Kidney (tissue), 14 donors: Measurements from ENCODE around the gene EPM2AIP1. TPM values are rescaled to one million over a fixed set of nuclear protein-coding genes. Genes with fewer than 3 reads are reported as not detected.

Source experiments
- DNase-seq, 5 donors: peaks; one replicate each; pipeline ENCODE4 v3.0.0-alpha.2; 2013 to 2020
- FAIRE-seq: peaks from 2 replicates; lab custom pipeline; 2012; peaks lifted over from hg19 to GRCh38; lab: Jason Lieb, UNC
- H3K27ac ChIP-seq, 2 donors: one replicate each; pipeline ENCODE4 v1.7.0; 2013; ENCODE audit warnings: low read depth in 2 of 2, low read length in 2 of 2, inconsistent platforms in 1 of 2
- H3K27me3 ChIP-seq: one replicate; pipeline ENCODE4 v1.7.1; 2013; ENCODE audit warnings: low read length, inconsistent platforms; ENCODE audit not compliant: control insufficient read depth, insufficient read depth
- H3K36me3 ChIP-seq, 3 donors: one replicate each; pipeline versions ENCODE4 v1.7.0 to v1.7.1; 2013; ENCODE audit warnings: low read length in 3 of 3, control low read depth in 1 of 3, inconsistent platforms in 1 of 3; ENCODE audit not compliant: insufficient read depth in 3 of 3, control insufficient read depth in 2 of 3
- H3K4me1 ChIP-seq, 3 donors: one replicate each; pipeline versions ENCODE4 v1.7.0 to v1.7.1; 2013; ENCODE audit warnings: low read length in 3 of 3, inconsistent platforms in 1 of 3, low read depth in 1 of 3; ENCODE audit not compliant: control insufficient read depth in 2 of 3, insufficient read depth in 2 of 3
- H3K4me3 ChIP-seq, 3 donors: one replicate each; pipeline versions ENCODE4 v1.7.0 to v1.8.1; 2013; ENCODE audit warnings: low read length in 3 of 3, control low read depth in 1 of 3, inconsistent platforms in 1 of 3
- H3K9ac ChIP-seq, 3 donors: one replicate each; pipeline versions ENCODE4 v1.7.0 to v1.7.1; 2013; ENCODE audit warnings: low read length in 3 of 3, control low read depth in 1 of 3, inconsistent platforms in 1 of 3
- H3K9me3 ChIP-seq, 3 donors: one replicate each; pipeline versions ENCODE4 v1.7.0 to v1.7.1; 2013; ENCODE audit warnings: low read length in 3 of 3, control low read depth in 1 of 3, inconsistent platforms in 1 of 3; ENCODE audit not compliant: control insufficient read depth in 2 of 3, insufficient read depth in 1 of 3
- intact Hi-C: fragments of 100-400 bp; cut with DNase I; formaldehyde crosslinking; loops from one replicate; pipeline ENCODE4 v1.11.1; 2022
- polyA plus RNA-seq: library from polyadenylated mRNA; stranded (reverse); fragments of 350-450 nt; fragmentation: Illumina TruSeq; extraction: RNeasy Lipid Tissue Mini Kit (QIAGEN cat#74804); gene quantifications from one replicate; pipeline ENCODE4 v1.2.3, GENCODE V29; 2014; ENCODE audit warnings: low read depth, low replicate concordance; ENCODE audit not compliant: insufficient read depth
- total RNA-seq: library from RNA; stranded (reverse); fragmentation: NEBNext Ultra II Directional; extraction: Animal tissue kit (Norgen Biotek cat#: 25700); gene quantifications from one replicate; pipeline ENCODE4 v1.2.1, GENCODE V29; 2021
- TF ChIP-seq, protein P1 (sequence below): IDR thresholded peaks from 3 replicates; pipeline ENCODE4 v1.5.1; 2012; ENCODE audit warnings: mild to moderate bottlenecking, moderate library complexity, borderline replicate concordance; ENCODE audit not compliant: insufficient read depth; ENCODE audit errors: extremely low read depth
- donor health status: control.
- donor health status: control.
- donor health status: control.
- donor health status: control.
- donor health status: control.
- donor health status: DM: yes; HTN: yes; CAD: no.
- donor health status: Normal renal cell carcinoma (clear cell type).

EPM2AIP1 gene
- total and polyA plus RNA-seq, 2 donors from 2014 or later = 7.4 to 26.5 TPM

DNA sequence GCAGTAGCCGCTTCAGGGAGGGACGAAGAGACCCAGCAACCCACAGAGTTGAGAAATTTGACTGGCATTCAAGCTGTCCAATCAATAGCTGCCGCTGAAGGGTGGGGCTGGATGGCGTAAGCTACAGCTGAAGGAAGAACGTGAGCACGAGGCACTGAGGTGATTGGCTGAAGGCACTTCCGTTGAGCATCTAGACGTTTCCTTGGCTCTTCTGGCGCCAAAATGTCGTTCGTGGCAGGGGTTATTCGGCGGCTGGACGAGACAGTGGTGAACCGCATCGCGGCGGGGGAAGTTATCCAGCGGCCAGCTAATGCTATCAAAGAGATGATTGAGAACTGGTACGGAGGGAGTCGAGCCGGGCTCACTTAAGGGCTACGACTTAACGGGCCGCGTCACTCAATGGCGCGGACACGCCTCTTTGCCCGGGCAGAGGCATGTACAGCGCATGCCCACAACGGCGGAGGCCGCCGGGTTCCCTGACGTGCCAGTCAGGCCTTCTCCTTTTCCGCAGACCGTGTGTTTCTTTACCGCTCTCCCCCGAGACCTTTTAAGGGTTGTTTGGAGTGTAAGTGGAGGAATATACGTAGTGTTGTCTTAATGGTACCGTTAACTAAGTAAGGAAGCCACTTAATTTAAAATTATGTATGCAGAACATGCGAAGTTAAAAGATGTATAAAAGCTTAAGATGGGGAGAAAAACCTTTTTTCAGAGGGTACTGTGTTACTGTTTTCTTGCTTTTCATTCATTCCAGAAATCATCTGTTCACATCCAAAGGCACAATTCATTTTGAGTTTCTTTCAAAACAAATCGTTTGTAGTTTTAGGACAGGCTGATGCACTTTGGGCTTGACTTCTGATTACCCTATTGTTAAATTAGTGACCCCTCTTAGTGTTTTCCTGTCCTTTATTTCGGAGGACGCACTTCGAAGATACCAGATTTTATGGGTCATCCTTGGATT, 674 bp upstream of the EPM2AIP1 start, which contains the start of gene MLH1:
TSS of gene MLH1 (plus strand) at position 193 of the 958 bp plus-strand sequence. CDS start at position 223, 30 bp downstream.
- Histone ChIP-seq H3K27ac (peak within 1 kb of the TSS; percentile 100), H3K9ac (peak within 1 kb of the TSS; percentile 94 to 97 (median 95)), H3K9me3 (no peaks in the 10 kb centered on the region), H3K36me3 (peaks cover 2 to 16% (median 6%) of the 10 kb centered on the region in 3 donors), H3K4me1 (peaks cover 0 to 23% (median 16%) of the 10 kb centered on the region in 3 donors), H3K4me3 (peak within 1 kb of the TSS; percentile 95 to 98 (median 95)), H3K27me3 (no peaks in the 10 kb centered on the region)
- DNase-seq = peak; percentile 98 to 100 (median 100)
- no peak for FAIRE-seq
- TF ChIP-seq, protein P1, sequence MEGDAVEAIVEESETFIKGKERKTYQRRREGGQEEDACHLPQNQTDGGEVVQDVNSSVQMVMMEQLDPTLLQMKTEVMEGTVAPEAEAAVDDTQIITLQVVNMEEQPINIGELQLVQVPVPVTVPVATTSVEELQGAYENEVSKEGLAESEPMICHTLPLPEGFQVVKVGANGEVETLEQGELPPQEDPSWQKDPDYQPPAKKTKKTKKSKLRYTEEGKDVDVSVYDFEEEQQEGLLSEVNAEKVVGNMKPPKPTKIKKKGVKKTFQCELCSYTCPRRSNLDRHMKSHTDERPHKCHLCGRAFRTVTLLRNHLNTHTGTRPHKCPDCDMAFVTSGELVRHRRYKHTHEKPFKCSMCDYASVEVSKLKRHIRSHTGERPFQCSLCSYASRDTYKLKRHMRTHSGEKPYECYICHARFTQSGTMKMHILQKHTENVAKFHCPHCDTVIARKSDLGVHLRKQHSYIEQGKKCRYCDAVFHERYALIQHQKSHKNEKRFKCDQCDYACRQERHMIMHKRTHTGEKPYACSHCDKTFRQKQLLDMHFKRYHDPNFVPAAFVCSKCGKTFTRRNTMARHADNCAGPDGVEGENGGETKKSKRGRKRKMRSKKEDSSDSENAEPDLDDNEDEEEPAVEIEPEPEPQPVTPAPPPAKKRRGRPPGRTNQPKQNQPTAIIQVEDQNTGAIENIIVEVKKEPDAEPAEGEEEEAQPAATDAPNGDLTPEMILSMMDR = no peak
- intact Hi-C loops = no loop called here

DNA sequence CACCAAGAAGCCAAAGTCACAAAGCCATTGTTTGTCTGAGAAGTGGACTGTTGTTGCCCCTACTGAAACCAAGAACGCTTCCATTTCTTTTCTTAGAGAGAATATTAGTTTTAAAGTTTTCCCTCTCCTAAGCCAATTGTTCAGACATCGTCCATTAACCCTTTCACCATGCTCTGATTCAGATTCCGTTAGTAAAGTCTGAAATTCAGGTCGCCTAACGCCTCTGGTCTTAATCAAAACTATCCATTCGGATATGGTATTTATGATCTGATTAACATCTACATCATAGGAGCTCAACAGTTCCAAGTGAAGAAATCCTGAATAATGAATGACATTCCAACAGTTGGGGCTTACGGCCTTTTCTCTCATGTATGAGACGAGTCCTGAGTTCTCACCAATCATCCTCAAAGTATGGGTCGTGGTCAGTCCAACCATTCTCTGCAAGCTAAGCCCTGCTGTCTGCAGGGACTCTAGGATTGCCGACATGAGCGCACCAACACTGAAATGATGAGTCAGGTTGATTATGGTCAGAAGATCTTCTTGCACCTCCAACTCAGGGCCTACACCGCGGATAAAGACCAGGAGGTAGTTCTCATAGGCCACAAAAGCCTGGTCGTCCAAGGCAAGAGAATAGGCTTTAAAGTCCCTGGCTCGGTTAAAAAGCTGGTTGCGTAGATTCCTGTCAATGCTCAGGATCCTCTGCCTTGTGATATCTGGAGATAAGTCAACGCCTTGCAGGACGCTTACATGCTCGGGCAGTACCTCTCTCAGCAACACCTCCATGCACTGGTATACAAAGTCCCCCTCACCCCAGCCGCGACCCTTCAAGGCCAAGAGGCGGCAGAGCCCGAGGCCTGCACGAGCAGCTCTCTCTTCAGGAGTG, 767 bp downstream of the EPM2AIP1 start:
- TF ChIP-seq, protein P1 = no peak
- DNase-seq (peak in 2 of 5 donors; percentile 62 to 81), FAIRE-seq (no peak)
- H3K27me3 ChIP-seq = no peaks in the 10 kb centered on the region
- peaks cover 0 to 23% (median 16%) of the 10 kb centered on the region in 3 donors for H3K4me1 ChIP-seq
- H3K36me3 ChIP-seq = peaks cover 2 to 8% (median 2%) of the 10 kb centered on the region in 3 donors
- peak overlapping the region; percentile 97 to 98 for H3K27ac ChIP-seq
- no peaks in the 10 kb centered on the region for H3K9me3 ChIP-seq
- H3K9ac ChIP-seq = peak overlapping the region; percentile 94 to 97 (median 95)
- intact Hi-C loops = no loop called here
- H3K4me3 ChIP-seq = peak overlapping the region; percentile 95 to 98 (median 95)

DNA sequence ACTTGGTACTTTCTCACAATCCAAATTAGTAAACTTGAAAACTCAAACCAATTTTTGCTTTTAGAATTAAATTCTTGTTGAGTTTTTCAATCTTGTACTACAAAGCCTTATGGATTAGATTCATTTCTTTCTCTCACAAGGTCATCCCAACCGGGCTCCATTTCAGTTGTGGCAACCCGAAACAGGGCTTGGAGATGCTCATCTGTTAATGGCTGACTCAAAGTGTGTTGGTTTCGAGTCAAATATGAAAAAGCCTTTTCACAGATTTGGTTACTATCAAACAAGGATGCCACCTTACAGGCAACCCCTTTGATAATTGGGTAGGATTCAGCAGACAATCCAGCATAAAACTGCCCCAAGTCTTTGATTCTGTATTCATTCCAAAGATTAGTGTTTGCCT, 1.8 kb downstream of the EPM2AIP1 start:
- Histone ChIP-seq H3K9ac (peak overlapping the region in 1 of 3 donors; percentile 94), H3K36me3 (peaks cover under 1 to 7% (median 6%) of the 10 kb centered on the region in 3 donors), H3K27ac (no peak overlapping the region), H3K27me3 (no peaks in the 10 kb centered on the region), H3K4me1 (peaks cover 0 to 23% (median 16%) of the 10 kb centered on the region in 3 donors), H3K4me3 (peak overlapping the region in 2 of 3 donors; percentile 95 to 98), H3K9me3 (no peaks in the 10 kb centered on the region)
- TF ChIP-seq, protein P1 = no peak
- intact Hi-C loops = no loop called here
- FAIRE-seq (no peak), DNase-seq (peak in 2 of 5 donors; percentile 3 to 5)
